SK-N-SH (cell line): ENCODE measurements around the gene ANKS1B.

Experiments
- ELF1 ChIP-seq: IDR thresholded peaks from 2 replicates; pipeline ENCODE4 v1.4.0; 2012
- FOXM1 ChIP-seq: IDR thresholded peaks from 2 replicates; pipeline ENCODE4 v1.4.0; 2012; ENCODE audit warnings: low read depth, mild to moderate bottlenecking
- RFX5 ChIP-seq: IDR thresholded peaks from 2 replicates; pipeline ENCODE4 v1.6.1; 2012; ENCODE audit warnings: mild to moderate bottlenecking, improper control_type of control experiment, low read length
- SIN3A ChIP-seq: IDR thresholded peaks from 2 replicates; pipeline ENCODE4 v1.6.1; 2012; ENCODE audit warnings: low read depth, mild to moderate bottlenecking, low read length, moderate library complexity, borderline replicate concordance
- SMC3 ChIP-seq: IDR thresholded peaks from 2 replicates; pipeline ENCODE4 v1.6.1; 2012; ENCODE audit warnings: low read depth, low read length, improper control_type of control experiment
- TAF1 ChIP-seq: IDR thresholded peaks from 2 replicates; pipeline ENCODE4 v1.6.1; 2012; ENCODE audit warnings: low read depth, mild to moderate bottlenecking, low read length, moderate library complexity, borderline replicate concordance
- YY1 ChIP-seq: IDR thresholded peaks from 2 replicates; pipeline ENCODE4 v1.4.0; 2012; ENCODE audit warnings: low read depth, mild to moderate bottlenecking
- TF ChIP-seq, protein P1 (sequence below): fragments of 200-600 bp; sonication (generic); IDR thresholded peaks from 2 replicates; pipeline ENCODE4 v1.6.1; 2017; ENCODE audit warnings: antibody characterized with exemption, mild to moderate bottlenecking, moderate library complexity
- TF ChIP-seq, protein P2 (sequence below): IDR thresholded peaks from 2 replicates; pipeline ENCODE4 v1.4.0; 2012; ENCODE audit warnings: low read depth
- TF ChIP-seq, protein P3 (sequence below): fragments of 150-350 bp; IDR thresholded peaks from 2 replicates; pipeline ENCODE4 v1.6.1; 2017; ENCODE audit warnings: antibody characterized with exemption, low read length, low read depth, borderline replicate concordance

DNA sequence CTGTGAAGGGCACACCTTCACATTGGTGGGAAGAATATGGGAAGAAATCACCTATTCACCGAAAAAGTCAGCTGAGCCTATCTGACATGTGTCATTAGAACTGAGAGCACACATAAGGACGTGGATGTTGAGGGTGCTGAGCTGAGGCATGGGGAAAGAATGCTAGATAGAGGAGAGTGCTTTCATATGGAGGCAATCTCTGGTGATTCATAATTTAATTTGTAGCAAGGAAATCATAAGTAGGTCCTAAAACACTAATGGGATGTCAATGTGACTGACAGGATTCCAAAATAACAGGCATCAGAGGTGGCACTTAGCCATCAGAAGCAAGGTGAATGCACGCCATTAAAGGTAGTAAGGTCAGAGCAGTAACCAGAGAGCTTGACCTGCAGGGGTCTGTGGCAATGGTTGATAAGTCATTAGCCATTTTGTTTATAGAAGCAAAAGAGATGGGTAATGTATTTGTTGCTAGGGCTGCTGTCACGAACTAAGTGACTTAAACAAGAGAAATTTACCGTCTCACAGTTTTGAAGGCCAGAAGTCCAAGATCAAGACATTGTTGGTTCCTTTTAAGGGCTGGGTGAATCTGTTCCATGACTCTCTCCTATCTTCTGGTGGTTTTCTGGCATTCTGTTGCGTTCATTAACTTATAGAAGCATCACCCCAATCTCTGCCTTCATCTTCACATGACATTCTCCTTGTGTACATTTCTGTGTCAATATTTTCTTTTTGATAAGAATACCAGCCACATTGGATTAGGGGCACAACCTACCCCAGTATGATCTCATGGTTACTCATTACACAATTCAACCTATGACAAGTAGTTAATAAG is 69.3 kb downstream of the ANKS1B start:
- TF ChIP-seq RFX5 (no peak), SMC3 (no peak), YY1 (0 out of 2 replicates have a peak, but pooled peaks have one; percentile 13), ELF1 (no peak), FOXM1 (peak; percentile 73), SIN3A (no peak), TAF1 (no peak)
- TF ChIP-seq, protein P1, sequence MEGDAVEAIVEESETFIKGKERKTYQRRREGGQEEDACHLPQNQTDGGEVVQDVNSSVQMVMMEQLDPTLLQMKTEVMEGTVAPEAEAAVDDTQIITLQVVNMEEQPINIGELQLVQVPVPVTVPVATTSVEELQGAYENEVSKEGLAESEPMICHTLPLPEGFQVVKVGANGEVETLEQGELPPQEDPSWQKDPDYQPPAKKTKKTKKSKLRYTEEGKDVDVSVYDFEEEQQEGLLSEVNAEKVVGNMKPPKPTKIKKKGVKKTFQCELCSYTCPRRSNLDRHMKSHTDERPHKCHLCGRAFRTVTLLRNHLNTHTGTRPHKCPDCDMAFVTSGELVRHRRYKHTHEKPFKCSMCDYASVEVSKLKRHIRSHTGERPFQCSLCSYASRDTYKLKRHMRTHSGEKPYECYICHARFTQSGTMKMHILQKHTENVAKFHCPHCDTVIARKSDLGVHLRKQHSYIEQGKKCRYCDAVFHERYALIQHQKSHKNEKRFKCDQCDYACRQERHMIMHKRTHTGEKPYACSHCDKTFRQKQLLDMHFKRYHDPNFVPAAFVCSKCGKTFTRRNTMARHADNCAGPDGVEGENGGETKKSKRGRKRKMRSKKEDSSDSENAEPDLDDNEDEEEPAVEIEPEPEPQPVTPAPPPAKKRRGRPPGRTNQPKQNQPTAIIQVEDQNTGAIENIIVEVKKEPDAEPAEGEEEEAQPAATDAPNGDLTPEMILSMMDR, result no peak
- TF ChIP-seq, protein P2, sequence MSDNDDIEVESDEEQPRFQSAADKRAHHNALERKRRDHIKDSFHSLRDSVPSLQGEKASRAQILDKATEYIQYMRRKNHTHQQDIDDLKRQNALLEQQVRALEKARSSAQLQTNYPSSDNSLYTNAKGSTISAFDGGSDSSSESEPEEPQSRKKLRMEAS, result peak; percentile 34; the same call in 1 of the 2 replicates
- TF ChIP-seq, protein P3, sequence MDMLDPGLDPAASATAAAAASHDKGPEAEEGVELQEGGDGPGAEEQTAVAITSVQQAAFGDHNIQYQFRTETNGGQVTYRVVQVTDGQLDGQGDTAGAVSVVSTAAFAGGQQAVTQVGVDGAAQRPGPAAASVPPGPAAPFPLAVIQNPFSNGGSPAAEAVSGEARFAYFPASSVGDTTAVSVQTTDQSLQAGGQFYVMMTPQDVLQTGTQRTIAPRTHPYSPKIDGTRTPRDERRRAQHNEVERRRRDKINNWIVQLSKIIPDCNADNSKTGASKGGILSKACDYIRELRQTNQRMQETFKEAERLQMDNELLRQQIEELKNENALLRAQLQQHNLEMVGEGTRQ, result no peak
